Measurements from ENCODE around the gene OGFOD2. TPM values are rescaled to one million over a fixed set of nuclear protein-coding genes. Genes with fewer than 3 reads are reported as not detected.

OGFOD2 gene
- total RNA-seq, 1 experiment from 2014 or later = 17.5 TPM

DNA sequence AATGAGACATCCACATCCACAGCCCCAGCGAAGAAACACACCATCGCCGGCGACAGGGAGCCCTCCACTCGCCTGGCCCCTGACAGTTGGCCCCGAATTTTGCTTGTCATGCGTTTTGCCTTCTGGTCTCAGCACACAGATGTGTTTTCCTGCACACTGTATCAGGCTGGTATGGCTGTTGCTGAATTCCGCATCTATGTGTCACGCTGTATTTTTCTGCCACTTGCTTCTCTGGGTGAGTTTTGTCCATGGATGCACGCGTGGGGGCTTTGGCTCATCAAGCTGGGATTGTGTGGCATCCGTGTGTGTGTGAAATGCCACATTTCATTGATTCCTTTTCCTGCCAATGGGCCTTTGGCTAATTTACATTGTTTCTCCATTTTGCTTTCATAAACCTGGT is 31.9 kb downstream of the OGFOD2 start:
- TF ChIP-seq, protein P1, sequence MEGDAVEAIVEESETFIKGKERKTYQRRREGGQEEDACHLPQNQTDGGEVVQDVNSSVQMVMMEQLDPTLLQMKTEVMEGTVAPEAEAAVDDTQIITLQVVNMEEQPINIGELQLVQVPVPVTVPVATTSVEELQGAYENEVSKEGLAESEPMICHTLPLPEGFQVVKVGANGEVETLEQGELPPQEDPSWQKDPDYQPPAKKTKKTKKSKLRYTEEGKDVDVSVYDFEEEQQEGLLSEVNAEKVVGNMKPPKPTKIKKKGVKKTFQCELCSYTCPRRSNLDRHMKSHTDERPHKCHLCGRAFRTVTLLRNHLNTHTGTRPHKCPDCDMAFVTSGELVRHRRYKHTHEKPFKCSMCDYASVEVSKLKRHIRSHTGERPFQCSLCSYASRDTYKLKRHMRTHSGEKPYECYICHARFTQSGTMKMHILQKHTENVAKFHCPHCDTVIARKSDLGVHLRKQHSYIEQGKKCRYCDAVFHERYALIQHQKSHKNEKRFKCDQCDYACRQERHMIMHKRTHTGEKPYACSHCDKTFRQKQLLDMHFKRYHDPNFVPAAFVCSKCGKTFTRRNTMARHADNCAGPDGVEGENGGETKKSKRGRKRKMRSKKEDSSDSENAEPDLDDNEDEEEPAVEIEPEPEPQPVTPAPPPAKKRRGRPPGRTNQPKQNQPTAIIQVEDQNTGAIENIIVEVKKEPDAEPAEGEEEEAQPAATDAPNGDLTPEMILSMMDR (IDR thresholded peaks at IDR 0.05; ENCODE audit: unreplicated experiment) = no peak
- DNase-seq (ENCODE audit: unreplicated experiment) = no peak
- intact Hi-C loops (cut with micrococcal nuclease) = no loop called here
- no peaks in the 10 kb centered on the region for H3K27me3 Mint-ChIP-seq (ENCODE audit: insufficient read depth, unreplicated experiment)
- no peaks in the 10 kb centered on the region for H3K4me1 Mint-ChIP-seq (ENCODE audit: insufficient read depth, unreplicated experiment)
- no peaks in the 10 kb centered on the region for H3K9me3 Mint-ChIP-seq (ENCODE audit: unreplicated experiment)
- no TSS peak for BruUV-seq (replicated peaks)
- H3K27ac Mint-ChIP-seq (ENCODE audit: low read depth, unreplicated experiment) = no peak overlapping the region
- peaks cover 6% of the 10 kb centered on the region for H3K36me3 Mint-ChIP-seq (ENCODE audit: insufficient read depth, unreplicated experiment)
- H3K4me3 Mint-ChIP-seq (ENCODE audit: unreplicated experiment) = no peak overlapping the region
- CTCF ChIA-PET = no interaction called here
- POLR2A ChIA-PET = no interaction called here

DNA sequence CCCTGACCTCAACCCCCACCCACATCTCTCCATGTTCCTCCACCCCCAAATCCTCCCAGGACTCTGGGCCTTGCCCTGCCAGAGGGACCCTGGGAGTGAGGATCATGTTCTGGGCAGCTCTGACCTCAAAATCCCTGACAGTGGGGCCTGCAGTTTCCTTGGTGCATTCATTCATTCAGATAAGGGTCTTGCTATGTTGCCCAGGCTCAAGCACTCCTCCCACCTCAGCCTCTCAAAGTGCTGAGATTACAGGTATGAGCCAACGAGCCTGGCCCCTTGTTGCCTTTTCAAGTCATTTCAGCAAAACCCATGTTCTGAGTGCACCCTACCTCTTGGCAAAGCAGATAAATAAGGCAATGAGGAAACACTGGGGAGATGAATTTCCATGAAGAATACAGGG is 35.1 kb downstream of the OGFOD2 start:
- CTCF ChIA-PET = interaction anchor here (0.6 kb wide), 1 partner anchor 202 kb away, joined by 3 read pairs; no protein-coding TSS in a partner anchor
- Mint-ChIP-seq H3K9me3 (ENCODE audit: unreplicated experiment) (no peaks in the 10 kb centered on the region), H3K27me3 (ENCODE audit: insufficient read depth, unreplicated experiment) (no peaks in the 10 kb centered on the region), H3K4me3 (ENCODE audit: unreplicated experiment) (no peak overlapping the region), H3K27ac (ENCODE audit: low read depth, unreplicated experiment) (no peak overlapping the region), H3K36me3 (ENCODE audit: insufficient read depth, unreplicated experiment) (peaks cover 6% of the 10 kb centered on the region), H3K4me1 (ENCODE audit: insufficient read depth, unreplicated experiment) (no peaks in the 10 kb centered on the region)
- no TSS peak for BruUV-seq (replicated peaks)
- TF ChIP-seq, protein P1 (IDR thresholded peaks at IDR 0.05; ENCODE audit: unreplicated experiment) = no peak
- no peak for DNase-seq (ENCODE audit: unreplicated experiment)
- POLR2A ChIA-PET = no interaction called here
- intact Hi-C loops (cut with micrococcal nuclease) = no loop called here

DNA sequence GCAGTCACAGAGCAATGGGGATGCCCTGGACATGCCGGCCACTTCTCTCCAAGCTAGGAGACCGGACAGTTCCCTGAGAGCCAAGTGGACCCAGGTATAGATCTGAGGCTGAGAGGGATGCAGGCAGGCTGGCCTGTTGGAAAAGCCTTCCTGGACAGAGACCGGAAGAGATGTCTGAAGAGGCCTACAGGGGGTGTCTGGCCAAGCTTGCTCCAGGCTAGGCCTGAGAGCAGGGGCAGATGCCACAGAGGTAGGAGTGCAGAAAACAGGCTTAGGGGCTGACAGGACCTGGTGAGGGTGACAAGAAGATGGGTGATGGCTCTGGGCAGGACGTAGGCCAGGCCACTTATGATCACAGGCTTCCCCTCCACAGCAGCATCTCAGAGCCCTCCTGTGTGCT is 35.6 kb downstream of the OGFOD2 start:
- no peaks in the 10 kb centered on the region for H3K4me1 Mint-ChIP-seq (ENCODE audit: insufficient read depth, unreplicated experiment)
- H3K9me3 Mint-ChIP-seq (ENCODE audit: unreplicated experiment) = no peaks in the 10 kb centered on the region
- H3K27ac Mint-ChIP-seq (ENCODE audit: low read depth, unreplicated experiment) = no peak overlapping the region
- DNase-seq (ENCODE audit: unreplicated experiment) = no peak
- TF ChIP-seq, protein P1 (IDR thresholded peaks at IDR 0.05; ENCODE audit: unreplicated experiment) = no peak
- ChIA-PET CTCF (interaction anchor here (0.6 kb wide), 1 partner anchor 202 kb away, joined by 3 read pairs; no protein-coding TSS in a partner anchor), POLR2A (no interaction called here)
- no peak overlapping the region for H3K4me3 Mint-ChIP-seq (ENCODE audit: unreplicated experiment)
- H3K27me3 Mint-ChIP-seq (ENCODE audit: insufficient read depth, unreplicated experiment) = no peaks in the 10 kb centered on the region
- intact Hi-C loops (cut with micrococcal nuclease) = no loop called here
- no TSS peak for BruUV-seq (replicated peaks)
- peaks cover 6% of the 10 kb centered on the region for H3K36me3 Mint-ChIP-seq (ENCODE audit: insufficient read depth, unreplicated experiment)

DNA sequence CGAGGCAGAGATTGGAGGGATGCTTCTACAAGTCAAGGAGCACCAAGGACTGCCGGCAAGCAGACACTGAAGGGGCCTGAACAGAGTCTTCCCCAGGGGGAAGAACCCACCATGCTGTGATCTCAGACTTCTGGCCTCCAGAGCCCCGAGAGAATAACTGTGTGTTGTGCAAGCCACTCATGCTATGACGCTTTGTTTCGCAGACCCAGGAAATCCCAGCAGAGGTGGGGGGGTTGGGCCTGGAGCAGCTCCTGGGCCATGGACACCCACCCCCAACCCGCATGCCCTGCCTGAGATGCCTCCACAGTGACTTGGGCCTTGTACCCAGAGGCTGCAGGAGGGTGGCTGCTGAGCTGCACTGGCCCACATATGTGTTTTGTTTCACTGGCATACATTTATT is 36.7 kb downstream of the OGFOD2 start:
- Mint-ChIP-seq H3K4me3 (ENCODE audit: unreplicated experiment) (no peak overlapping the region), H3K27ac (ENCODE audit: low read depth, unreplicated experiment) (no peak overlapping the region), H3K4me1 (ENCODE audit: insufficient read depth, unreplicated experiment) (no peaks in the 10 kb centered on the region), H3K27me3 (ENCODE audit: insufficient read depth, unreplicated experiment) (no peaks in the 10 kb centered on the region), H3K36me3 (ENCODE audit: insufficient read depth, unreplicated experiment) (peaks cover 6% of the 10 kb centered on the region), H3K9me3 (ENCODE audit: unreplicated experiment) (no peaks in the 10 kb centered on the region)
- intact Hi-C loops (cut with micrococcal nuclease) = no loop called here
- ChIA-PET POLR2A (no interaction called here), CTCF (no interaction called here)
- no TSS peak for BruUV-seq (replicated peaks)
- DNase-seq (ENCODE audit: unreplicated experiment) = no peak
- TF ChIP-seq, protein P1 (IDR thresholded peaks at IDR 0.05; ENCODE audit: unreplicated experiment) = no peak

All from MCF 10A (cell line).